Neural cell (in vitro differentiated cells): ENCODE measurements around the gene COCH. TPM values are rescaled to one million over a fixed set of nuclear protein-coding genes. Genes with fewer than 3 reads are reported as not detected.

Experiments used
- H2AFZ ChIP-seq: fragments of 200-600, 300-800 bp; sonication (generic), shearing (Covaris generic); 2 replicates; pipeline ENCODE4 v1.6.0; 2014; ENCODE audit warnings: low read depth, mild to moderate bottlenecking, antibody characterized with exemption, low read length, moderate library complexity
- H3F3A ChIP-seq: fragments of 200-600 bp; shearing (Covaris generic); 2 replicates; pipeline ENCODE4 v1.6.1; 2016; ENCODE audit warnings: mild to moderate bottlenecking, moderate library complexity, mixed read lengths, antibody characterized with exemption, low read length; ENCODE audit not compliant: insufficient read depth, poor library complexity, severe bottlenecking
- H3K27ac ChIP-seq: fragments of 200-600, 300-800 bp; sonication (generic), shearing (Covaris generic); 2 replicates; pipeline ENCODE4 v1.5.1; 2014; ENCODE audit warnings: mild to moderate bottlenecking, low read length, moderate library complexity
- H3K27me3 ChIP-seq: fragments of 300-800, 200-600 bp; sonication (generic), shearing (Covaris generic); 2 replicates; pipeline ENCODE4 v1.6.0; 2014; ENCODE audit warnings: mild to moderate bottlenecking, low read depth, low read length, moderate library complexity; ENCODE audit not compliant: insufficient read depth
- H3K36me3 ChIP-seq: fragments of 300-800, 200-600 bp; sonication (generic), shearing (Covaris generic); 2 replicates; pipeline ENCODE4 v1.5.1; 2014; ENCODE audit warnings: mild to moderate bottlenecking, antibody characterized with exemption, low read length, moderate library complexity; ENCODE audit not compliant: insufficient read depth
- H3K4me2 ChIP-seq: fragments of 300-800, 200-600 bp; sonication (generic), shearing (Covaris generic); 2 replicates; pipeline ENCODE4 v1.6.0; 2014; ENCODE audit warnings: mild to moderate bottlenecking, low read length
- H3K4me3 ChIP-seq: fragments of 300-800, 200-600 bp; sonication (generic), shearing (Covaris generic); 2 replicates; pipeline ENCODE4 v1.5.1; 2014; ENCODE audit warnings: mild to moderate bottlenecking, low read length, moderate library complexity
- H3K79me2 ChIP-seq: fragments of 200-600 bp; shearing (Covaris generic); replicated peaks from 2 replicates; pipeline ENCODE4 v1.6.0; 2014; ENCODE audit warnings: mild to moderate bottlenecking, low read length, moderate library complexity; ENCODE audit not compliant: insufficient read depth
- H3K9ac ChIP-seq: fragments of 300-800, 200-600 bp; sonication (generic), shearing (Covaris generic); 2 replicates; pipeline ENCODE4 v1.6.1; 2016; ENCODE audit warnings: mild to moderate bottlenecking, low read length, mixed read lengths
- H3K9me2 ChIP-seq: fragments of 200-600 bp; shearing (Covaris generic); 2 replicates; pipeline ENCODE4 v1.6.1; 2016; ENCODE audit warnings: mild to moderate bottlenecking, low read length, mixed read lengths; ENCODE audit not compliant: insufficient read depth
- H3K9me3 ChIP-seq: fragments of 200-600, 300-800 bp; sonication (generic), shearing (Covaris generic); 2 replicates; pipeline ENCODE4 v1.6.1; 2016; ENCODE audit warnings: mild to moderate bottlenecking, mixed run types, low read length, moderate library complexity, mixed read lengths
- H4K20me1 ChIP-seq: fragments of 200-600 bp; shearing (Covaris generic); 2 replicates; pipeline ENCODE4 v1.6.1; 2016; ENCODE audit warnings: mild to moderate bottlenecking, mixed run types; ENCODE audit not compliant: insufficient read depth
- CTCF ChIP-seq: fragments of 450-650 bp; IDR thresholded peaks from 2 replicates; pipeline ENCODE4 v1.5.1; 2014; ENCODE audit warnings: antibody characterized with exemption, mild to moderate bottlenecking, moderate library complexity; ENCODE audit not compliant: poor library complexity, severe bottlenecking
- EP300 ChIP-seq: fragments of 450-650 bp; conservative IDR thresholded peaks from 2 replicates; pipeline ENCODE4 v1.6.1; 2014; ENCODE audit warnings: antibody characterized with exemption, mild to moderate bottlenecking, moderate library complexity; ENCODE audit not compliant: poor library complexity, severe bottlenecking
- EZH2 ChIP-seq: fragments of 200-600, 300-800 bp; shearing (Covaris generic), sonication (generic); IDR thresholded peaks from 2 replicates; pipeline ENCODE4 v1.6.1; 2014; ENCODE audit warnings: antibody characterized with exemption, low read length, borderline replicate concordance, mild to moderate bottlenecking; ENCODE audit not compliant: insufficient read depth, poor library complexity, severe bottlenecking
- MXI1 ChIP-seq: fragments of 450-650 bp; conservative IDR thresholded peaks from 2 replicates; pipeline ENCODE4 v1.6.1; 2014; ENCODE audit warnings: antibody characterized with exemption, mild to moderate bottlenecking; ENCODE audit not compliant: poor library complexity, severe bottlenecking
- POLR2AphosphoS5 ChIP-seq: IDR thresholded peaks from 2 replicates; pipeline ENCODE4 v1.6.1; 2012
- RAD21 ChIP-seq: fragments of 450-650 bp; conservative IDR thresholded peaks from 2 replicates; pipeline ENCODE4 v1.6.1; 2014; ENCODE audit warnings: antibody characterized with exemption, mild to moderate bottlenecking, moderate library complexity
- REST ChIP-seq: IDR thresholded peaks from 2 replicates; pipeline ENCODE4 v1.6.1; 2012; ENCODE audit warnings: borderline replicate concordance
- SMC3 ChIP-seq: fragments of 450-650 bp; conservative IDR thresholded peaks from 2 replicates; pipeline ENCODE4 v1.6.1; 2014; ENCODE audit warnings: antibody characterized with exemption, mild to moderate bottlenecking, moderate library complexity; ENCODE audit not compliant: poor library complexity
- TAF1 ChIP-seq: IDR thresholded peaks from 2 replicates; pipeline ENCODE4 v1.6.1; 2012; ENCODE audit warnings: low read depth
- polyA plus RNA-seq: library from polyadenylated mRNA; depleted of rRNA; stranded (reverse); fragments of >200 nt; gene quantifications from 2 replicates; pipeline ENCODE4 v1.2.3, GENCODE V29; 2014

COCH gene
- polyA plus RNA-seq, 1 donor from 2014 or later = 45.0 TPM

- no peaks in the 10 kb centered on the region for H3K9me3 ChIP-seq
- TF ChIP-seq POLR2AphosphoS5 (no peak), SMC3 (no peak), MXI1 (no peak), CTCF (no peak), REST (no peak), EZH2 (no peak), RAD21 (no peak), EP300 (no peak), TAF1 (no peak)
- H3F3A ChIP-seq = no peaks in the 10 kb centered on the region
- no peak overlapping the region for H3K4me2 ChIP-seq
- no peaks in the 10 kb centered on the region for H3K9me2 ChIP-seq
- H3K27me3 ChIP-seq = no peaks in the 10 kb centered on the region
- H3K9ac ChIP-seq = no peak overlapping the region
- no peaks in the 10 kb centered on the region for H4K20me1 ChIP-seq
- H3K36me3 ChIP-seq = no peaks in the 10 kb centered on the region
- H3K27ac ChIP-seq = no peak overlapping the region
- H3K79me2 ChIP-seq = no peaks in the 10 kb centered on the region
- no peak overlapping the region for H2AFZ ChIP-seq
- no peak overlapping the region for H3K4me3 ChIP-seq
Measured at GRCh38 chr14:30855345-30856037, 18.9 kb upstream of the COCH start.

- no peak overlapping the region for H3K27ac ChIP-seq
- H3K79me2 ChIP-seq = no peaks in the 10 kb centered on the region
- H3F3A ChIP-seq = no peaks in the 10 kb centered on the region
- no peak overlapping the region for H3K4me2 ChIP-seq
- TF ChIP-seq CTCF (no peak), SMC3 (no peak), TAF1 (no peak), REST (no peak), RAD21 (no peak), EP300 (no peak), EZH2 (no peak), MXI1 (no peak), POLR2AphosphoS5 (no peak)
- no peaks in the 10 kb centered on the region for H3K27me3 ChIP-seq
- no peaks in the 10 kb centered on the region for H3K9me3 ChIP-seq
- H4K20me1 ChIP-seq = no peaks in the 10 kb centered on the region
- H3K36me3 ChIP-seq = no peaks in the 10 kb centered on the region
- H3K9me2 ChIP-seq = no peaks in the 10 kb centered on the region
- H2AFZ ChIP-seq = no peak overlapping the region
- H3K4me3 ChIP-seq = no peak overlapping the region
- H3K9ac ChIP-seq = no peak overlapping the region
Measured at GRCh38 chr14:30861200-30861599, 13.2 kb upstream of the COCH start.
